ENCODE results near the gene HSP90AB1. TPM values are rescaled to one million over a fixed set of nuclear protein-coding genes. Genes with fewer than 3 reads are reported as not detected.

The HSP90AB1 gene
- total and polyA plus RNA-seq, 9 of the 15 experiments (the other 6 are each of a cell fraction or from before 2014, with no cell fraction given) = 1,780 to 3,358 (median 2,262) TPM

- TF ChIP-seq MNT (conservative IDR thresholded peaks at IDR 0.05) = peak; percentile 74 to 89
- no peak for TF ChIP-seq SRSF3 (IDR thresholded peaks at IDR 0.05; ENCODE audit: insufficient read depth, low read length)
- TF ChIP-seq ARID1B (IDR thresholded peaks at IDR 0.05) = no peak; the same call in 1 of the 2 replicates
- peak; percentile 74 for TF ChIP-seq TAF1 (IDR thresholded peaks at IDR 0.05; ENCODE audit: control insufficient read depth, extremely low read depth, insufficient read depth, low read length, severe bottlenecking)
- TF ChIP-seq ZNF551 (CRISPR knock-in tag; IDR thresholded peaks at IDR 0.05) = no peak
- TF ChIP-seq IRF9 (tag; IDR thresholded peaks at IDR 0.05) = no peak
- no peak for TF ChIP-seq RFX5 (IDR thresholded peaks at IDR 0.05; ENCODE audit: low read depth, low read length)
- TF ChIP-seq ZFP91 (CRISPR knock-in tag; IDR thresholded peaks at IDR 0.05) = no peak
- no peak for TF ChIP-seq ETS2 (tag; IDR thresholded peaks at IDR 0.05; ENCODE audit: borderline replicate concordance, poor library complexity, severe bottlenecking)
- TF ChIP-seq PPARD (CRISPR knock-in tag; IDR thresholded peaks at IDR 0.05) = no peak
- TF ChIP-seq SMARCB1 (IDR thresholded peaks at IDR 0.05; ENCODE audit: insufficient read length, low read depth) = no peak
- no peak for TF ChIP-seq ETV5 (CRISPR knock-in tag; IDR thresholded peaks at IDR 0.05; ENCODE audit: low read depth)
- no peak for TF ChIP-seq XRCC3 (IDR thresholded peaks at IDR 0.05)
- no peak for TF ChIP-seq ZNF280A (IDR thresholded peaks at IDR 0.05; ENCODE audit: low read depth, partially characterized antibody)
- TF ChIP-seq ZNF165 (CRISPR knock-in tag; IDR thresholded peaks at IDR 0.05; ENCODE audit: borderline replicate concordance) = no peak
- TF ChIP-seq GTF2B (IDR thresholded peaks at IDR 0.05; ENCODE audit: extremely low read depth, insufficient read length) = no peak
- peak; percentile 33 for TF ChIP-seq ATF7 (IDR thresholded peaks at IDR 0.05)
- TF ChIP-seq DNMT1 (IDR thresholded peaks at IDR 0.05) = no peak
- no peak for TF ChIP-seq THRAP3 (IDR thresholded peaks at IDR 0.05; ENCODE audit: borderline replicate concordance)
- peak; percentile 89 for TF ChIP-seq PHF21A (IDR thresholded peaks at IDR 0.05; ENCODE audit: borderline replicate concordance, low read depth)
These were observed 18.3 kb downstream of the HSP90AB1 start, which contains the start of gene NFKBIE (continued) for GRCh38 chr6:44265007-44265721.

All from K562 (cell line).